ENCODE results near the gene SORCS2.

- TF ChIP-seq CTCF (IDR thresholded peaks at IDR 0.05) (no peak), POLR2A (IDR thresholded peaks at IDR 0.05) (no peak), POLR2AphosphoS5 (IDR thresholded peaks at IDR 0.05) (no peak)
Measured at GRCh38 chr4:7642741-7643458, 450.6 kb downstream of the SORCS2 start.

Data from prostate gland (tissue), 2 donors.